GM12878 (cell line): ENCODE results near the gene PTGR1.

Source experiments
- ATF2 ChIP-seq: IDR thresholded peaks from 2 replicates; pipeline ENCODE4 v1.6.1; 2012; ENCODE audit warnings: low read length, inconsistent platforms
- CEBPB ChIP-seq, 2 experiments: fragments of 150-350 bp in 1 of 2; IDR thresholded peaks; 2 replicates each; pipeline ENCODE4 v1.6.1; 2012 to 2014; ENCODE audit warnings: low read depth in 2 of 2, low read length in 2 of 2, borderline replicate concordance in 1 of 2, inconsistent platforms in 1 of 2
- CHD1 ChIP-seq: IDR thresholded peaks from 2 replicates; pipeline ENCODE4 v1.6.1; 2012; ENCODE audit warnings: low read depth, low read length, improper control_type of control experiment
- CTCF ChIP-seq, 3 experiments: IDR thresholded peaks in 2 of 3; conservative IDR thresholded peaks in 1 of 3; 2 replicates each; pipeline ENCODE4 v1.5.1; 2011; ENCODE audit warnings: low read depth in 3 of 3, low read length in 3 of 3, mild to moderate bottlenecking in 3 of 3, control low read depth in 2 of 3, moderate library complexity in 2 of 3, inconsistent platforms in 1 of 3, mixed read lengths in 1 of 3; ENCODE audit not compliant: control insufficient read depth in 2 of 3, insufficient read depth in 1 of 3; ENCODE audit errors: extremely low read depth in 1 of 3
- ESRRA ChIP-seq: IDR thresholded peaks from 2 replicates; pipeline ENCODE4 v1.6.1; 2012; ENCODE audit warnings: mild to moderate bottlenecking, low read length, improper control_type of control experiment
- GABPA ChIP-seq: IDR thresholded peaks from 2 replicates; pipeline ENCODE4 v1.6.1; 2014; ENCODE audit warnings: antibody characterized with exemption, low read depth, mild to moderate bottlenecking, inconsistent platforms
- MLLT1 ChIP-seq: fragments of 450-650 bp; IDR thresholded peaks from 2 replicates; pipeline ENCODE4 v1.6.1; 2016; ENCODE audit warnings: mild to moderate bottlenecking
- MYC ChIP-seq: IDR thresholded peaks from 2 replicates; pipeline ENCODE4 v1.6.1; 2011; ENCODE audit warnings: mild to moderate bottlenecking, low read length, moderate library complexity, inconsistent platforms; ENCODE audit not compliant: insufficient read depth, insufficient replicate concordance, insufficient read length, severe bottlenecking
- POLR2A ChIP-seq: IDR thresholded peaks from 2 replicates; pipeline ENCODE4 v1.6.1; 2011; ENCODE audit warnings: low read depth, mild to moderate bottlenecking, low read length
- POLR2AphosphoS5 ChIP-seq: IDR thresholded peaks from 2 replicates; pipeline ENCODE4 v1.6.1; 2011; ENCODE audit warnings: mild to moderate bottlenecking, low read length, inconsistent platforms
- RCOR1 ChIP-seq: conservative IDR thresholded peaks from 2 replicates; pipeline ENCODE4 v1.6.1; 2012; ENCODE audit warnings: low read depth, low read length, improper control_type of control experiment
- SIN3A ChIP-seq: IDR thresholded peaks from 2 replicates; pipeline ENCODE4 v1.6.1; 2012; ENCODE audit warnings: low read depth, low read length, improper control_type of control experiment
- SUZ12 ChIP-seq: fragments of 200-600 bp; sonication (generic); IDR thresholded peaks from one replicate; pipeline ENCODE4 v1.6.1; 2018; ENCODE audit warnings: antibody characterized with exemption, mild to moderate bottlenecking; ENCODE audit not compliant: unreplicated experiment

GRCh38 chr9:111598733-111599091, 735 bp downstream of the PTGR1 start:
- TF ChIP-seq ESRRA (no peak), MYC (no peak), SIN3A (no peak), MLLT1 (no peak), SUZ12 (no peak), CEBPB (IDR thresholded peaks at IDR 0.05; ENCODE audit: borderline replicate concordance in 1 of 2, low read depth in 2 of 2, low read length in 2 of 2) (no peak), RCOR1 (no peak), CHD1 (no peak), POLR2A (no peak), POLR2AphosphoS5 (no peak), ATF2 (no peak), GABPA (no peak), CTCF (IDR thresholded peaks at IDR 0.05 in 2 of 3, conservative IDR thresholded peaks at IDR 0.05 in 1 of 3; ENCODE audit: control insufficient read depth in 2 of 3, extremely low read depth in 1 of 3, insufficient read depth in 1 of 3, low read depth in 3 of 3, low read length in 3 of 3) (no peak)
